Islet of Langerhans (tissue), 1 donor: ENCODE results near the gene ZG16.

ENCODE experiments used
- FAIRE-seq: peaks from one replicate; lab custom pipeline; 2011; peaks lifted over from hg19 to GRCh38; lab: Jason Lieb, UNC

The ZG16 gene

DNA sequence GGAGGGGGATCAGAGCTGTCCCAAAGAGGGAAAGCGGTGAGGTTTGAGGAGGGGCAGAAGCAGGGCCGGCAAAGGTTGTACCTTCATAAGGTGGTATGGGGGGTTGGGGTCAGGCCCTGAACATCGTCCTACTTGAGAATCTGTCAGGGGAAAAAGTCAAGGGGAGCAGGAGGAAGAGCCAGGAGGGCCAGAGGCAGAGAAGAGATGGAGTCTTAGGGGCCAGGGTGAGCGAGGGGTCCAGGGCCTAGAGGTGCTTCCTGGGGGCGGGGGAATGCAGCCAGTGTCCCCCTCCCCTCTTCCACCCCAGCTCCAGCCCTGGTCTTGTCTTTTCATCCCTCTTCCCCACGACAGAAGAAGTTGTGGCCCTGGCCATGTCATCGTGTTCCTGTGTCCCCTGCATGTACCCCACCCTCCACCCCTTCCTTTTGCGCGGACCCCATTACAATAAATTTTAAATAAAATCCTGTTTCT lies 32.7 kb downstream of the ZG16 start:
- FAIRE-seq = no peak

DNA sequence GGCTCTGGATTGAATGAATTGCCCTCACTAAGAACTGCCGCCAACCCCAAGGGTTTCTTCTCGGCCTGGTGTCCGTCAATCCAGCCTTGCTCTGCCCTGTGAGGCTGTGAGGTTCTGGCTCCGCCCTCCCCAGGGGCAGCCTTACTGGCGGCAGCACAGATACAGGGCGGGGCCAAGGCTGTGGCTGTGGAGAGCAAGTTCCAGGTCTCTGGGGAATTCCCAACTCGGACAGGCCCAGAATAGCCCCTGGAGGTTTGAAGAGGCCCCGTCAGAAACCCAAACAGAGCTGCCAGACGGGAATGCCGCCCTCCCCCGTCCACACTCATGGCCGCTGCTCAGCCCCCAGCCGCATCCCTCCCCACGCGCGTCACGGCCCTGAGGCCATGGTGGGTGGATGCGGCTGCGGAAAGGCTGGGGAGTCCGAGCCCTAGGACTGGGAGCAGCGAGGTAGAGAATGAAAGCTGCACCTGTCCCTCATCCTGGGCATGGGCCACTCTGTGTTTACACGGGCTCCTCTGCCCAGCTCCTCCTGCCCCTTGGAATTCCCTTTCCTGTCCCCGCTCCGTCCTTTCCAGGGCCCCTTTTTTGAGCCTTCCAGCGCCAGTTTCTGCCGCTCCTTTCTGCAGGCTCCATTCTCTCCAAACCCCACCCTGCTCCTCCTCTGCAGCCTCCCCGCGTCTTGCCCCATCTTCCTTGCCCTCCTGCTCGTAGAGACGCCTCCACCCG lies 33.3 kb downstream of the ZG16 start:
- FAIRE-seq = peak; percentile 5

DNA sequence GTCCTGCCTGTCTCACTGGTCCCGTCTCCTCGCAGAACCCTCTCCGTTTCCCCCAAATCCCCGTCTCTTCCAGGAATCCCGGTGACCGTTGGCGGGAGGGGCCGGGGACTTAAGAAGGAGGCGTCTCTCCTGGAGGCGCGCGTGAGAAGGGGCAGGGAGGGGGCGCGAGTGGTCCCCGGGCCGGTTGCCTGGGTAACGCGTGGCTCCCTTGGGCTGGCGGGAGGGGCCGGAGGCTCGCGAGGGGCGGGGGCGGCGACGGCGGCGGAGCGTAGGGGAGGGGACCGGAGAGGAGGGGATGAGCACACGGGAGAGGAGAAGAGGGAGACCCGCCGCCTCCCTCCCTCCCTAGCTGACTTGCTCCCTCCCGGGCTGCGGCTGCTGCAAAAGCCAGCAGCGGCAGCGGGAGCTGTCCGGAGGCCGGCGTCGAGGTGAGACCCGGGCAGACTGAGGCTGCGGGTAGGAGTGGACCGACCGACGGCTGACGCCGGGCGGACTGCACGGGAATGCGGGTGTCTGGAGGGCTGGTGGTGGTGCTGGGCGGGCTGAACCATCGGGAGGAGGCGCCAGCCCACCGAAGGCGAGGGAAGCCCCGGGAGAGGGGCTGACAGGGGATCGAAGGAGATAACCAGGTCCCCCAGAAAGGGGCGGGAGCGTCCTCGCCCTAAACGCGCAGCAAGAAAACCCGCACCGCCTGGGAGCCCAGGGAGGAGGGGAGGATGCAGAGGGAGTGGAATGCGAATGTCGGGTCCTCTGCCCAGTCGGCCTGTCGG lies 34.0 kb downstream of the ZG16 start, which contains the start of gene PRRT2:
Gene PRRT2 (plus strand): TSS at position 298 of the 770 bp plus-strand sequence. CDS start 862 bp downstream, outside the sequence.
- no peak for FAIRE-seq

DNA sequence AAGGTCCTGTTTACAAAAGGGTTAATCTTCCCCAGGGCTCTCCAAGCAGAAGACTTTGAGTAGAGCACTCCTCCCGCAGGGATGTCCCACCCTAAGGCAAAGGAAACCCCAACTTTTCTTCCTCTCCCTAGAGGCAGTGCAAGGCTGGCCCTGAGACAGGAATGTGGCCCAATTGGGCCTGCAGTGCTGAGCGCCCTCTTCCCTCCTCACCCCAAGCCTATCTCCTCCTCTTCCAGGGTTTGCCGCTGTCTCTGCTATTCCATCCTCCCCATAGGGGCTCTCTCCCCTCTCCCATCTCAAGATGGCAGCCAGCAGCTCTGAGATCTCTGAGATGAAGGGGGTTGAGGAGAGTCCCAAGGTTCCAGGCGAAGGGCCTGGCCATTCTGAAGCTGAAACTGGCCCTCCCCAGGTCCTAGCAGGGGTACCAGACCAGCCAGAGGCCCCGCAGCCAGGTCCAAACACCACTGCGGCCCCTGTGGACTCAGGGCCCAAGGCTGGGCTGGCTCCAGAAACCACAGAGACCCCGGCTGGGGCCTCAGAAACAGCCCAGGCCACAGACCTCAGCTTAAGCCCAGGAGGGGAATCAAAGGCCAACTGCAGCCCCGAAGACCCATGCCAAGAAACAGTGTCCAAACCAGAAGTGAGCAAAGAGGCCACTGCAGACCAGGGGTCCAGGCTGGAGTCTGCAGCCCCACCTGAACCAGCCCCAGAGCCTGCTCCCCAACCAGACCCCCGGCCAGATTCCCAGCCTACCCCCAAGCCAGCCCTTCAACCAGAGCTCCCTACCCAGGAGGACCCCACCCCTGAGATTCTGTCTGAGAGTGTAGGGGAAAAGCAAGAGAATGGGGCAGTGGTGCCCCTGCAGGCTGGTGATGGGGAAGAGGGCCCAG lies 34.9 kb downstream of the ZG16 start:
- FAIRE-seq = no peak

DNA sequence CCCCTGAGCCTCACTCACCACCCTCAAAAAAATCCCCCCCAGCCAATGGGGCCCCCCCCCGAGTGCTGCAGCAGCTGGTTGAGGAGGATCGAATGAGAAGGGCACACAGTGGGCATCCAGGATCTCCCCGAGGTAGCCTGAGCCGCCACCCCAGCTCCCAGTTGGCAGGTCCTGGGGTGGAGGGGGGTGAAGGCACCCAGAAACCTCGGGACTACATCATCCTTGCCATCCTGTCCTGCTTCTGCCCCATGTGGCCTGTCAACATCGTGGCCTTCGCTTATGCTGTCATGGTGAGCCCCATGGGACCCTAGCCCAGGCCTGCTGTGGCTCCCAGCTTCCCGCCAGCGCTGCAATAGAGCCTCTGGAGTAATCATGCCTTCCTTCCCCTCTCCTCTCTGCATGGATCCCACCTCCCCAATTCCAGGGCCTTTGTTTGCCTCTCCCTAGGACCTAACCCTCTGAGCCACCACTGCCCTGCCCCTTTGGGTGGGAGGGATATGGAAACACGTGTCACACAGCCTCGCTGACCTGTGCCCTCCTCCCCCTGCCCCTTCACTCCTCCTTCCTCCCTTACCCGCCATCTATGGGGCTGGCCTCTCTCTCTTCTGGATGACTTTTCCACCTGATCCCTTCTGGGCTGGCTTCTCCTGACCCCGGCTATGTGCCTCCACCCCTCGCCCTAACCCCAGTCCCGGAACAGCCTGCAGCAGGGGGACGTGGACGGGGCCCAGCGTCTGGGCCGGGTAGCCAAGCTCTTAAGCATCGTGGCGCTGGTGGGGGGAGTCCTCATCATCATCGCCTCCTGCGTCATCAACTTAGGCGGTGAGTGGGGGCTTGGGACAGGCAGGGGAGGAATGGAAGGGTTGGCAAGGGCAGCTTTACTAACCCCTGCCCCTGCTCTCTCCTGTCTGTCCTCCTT lies 35.8 kb downstream of the ZG16 start:
- FAIRE-seq = no peak

DNA sequence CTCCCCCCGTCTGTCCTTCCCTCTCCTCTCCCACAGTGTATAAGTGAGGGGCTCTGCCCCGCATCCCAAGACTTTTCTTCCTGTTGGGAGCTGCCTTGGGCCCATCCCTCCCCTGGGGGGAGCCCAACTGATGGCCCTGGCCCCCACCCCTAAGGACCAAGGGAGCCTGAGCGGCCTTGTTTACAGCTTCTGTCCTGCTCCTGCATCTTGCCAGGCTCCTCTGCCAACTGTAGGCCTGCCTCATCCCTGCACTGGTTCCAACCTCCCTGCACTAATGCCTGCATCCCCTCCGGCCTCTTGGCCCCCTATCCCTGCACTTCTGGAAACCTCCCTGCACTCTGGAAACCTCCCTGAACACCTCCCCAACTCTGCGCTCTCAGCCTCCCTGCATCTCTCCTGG lies 36.5 kb downstream of the ZG16 start:
- no peak for FAIRE-seq

- FAIRE-seq = no peak
These were observed 37.1 kb downstream of the ZG16 start for GRCh38 chr16:29815032-29815721.

DNA sequence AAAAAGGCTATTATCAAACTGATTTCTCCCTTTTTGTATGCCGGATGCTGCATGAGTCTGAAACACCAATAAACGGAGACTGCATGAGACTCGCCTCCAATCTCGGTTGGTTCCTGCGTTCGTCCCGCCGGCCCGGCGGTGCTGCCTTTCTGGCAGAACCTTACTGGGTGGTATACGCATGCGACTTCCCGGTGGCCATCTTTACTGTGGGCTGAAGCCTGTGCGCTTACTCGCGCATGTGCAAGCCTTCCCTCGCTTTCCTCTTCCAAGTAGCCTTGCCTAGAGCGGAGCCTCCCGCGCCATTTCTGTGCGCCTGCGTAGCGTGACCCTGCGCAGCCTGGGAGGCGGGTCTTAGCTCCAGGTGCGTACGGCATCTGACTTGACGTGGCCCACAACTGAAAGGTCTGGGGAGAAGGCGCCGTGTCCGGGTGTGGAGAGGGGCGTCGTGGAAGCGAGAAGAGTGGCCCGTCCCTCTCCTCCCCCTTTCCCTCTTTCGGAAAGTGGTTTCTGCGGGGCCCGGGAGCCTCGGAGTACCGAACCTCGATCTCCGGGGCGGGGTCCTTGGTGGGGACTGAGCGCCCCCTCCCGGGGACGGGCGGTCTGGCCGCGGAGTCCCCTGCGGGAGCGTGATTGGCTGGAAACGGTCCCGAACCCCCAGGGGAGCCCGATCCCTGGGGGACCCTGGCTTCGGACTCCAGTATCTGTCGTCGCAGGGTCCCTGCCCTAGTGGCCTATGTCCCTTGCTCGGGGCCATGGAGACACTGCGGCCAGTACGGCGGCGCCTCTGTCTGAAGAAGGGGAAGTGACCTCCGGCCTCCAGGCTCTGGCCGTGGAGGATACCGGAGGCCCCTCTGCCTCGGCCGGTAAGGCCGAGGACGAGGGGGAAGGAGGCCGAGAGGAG lies 38.0 kb downstream of the ZG16 start, which contains the start of gene PAGR1:
Gene PAGR1 (plus strand): TSS at position 360 of the 901 bp plus-strand sequence. CDS start 374 bp downstream, at position 734.
- peak; percentile 13 for FAIRE-seq

DNA sequence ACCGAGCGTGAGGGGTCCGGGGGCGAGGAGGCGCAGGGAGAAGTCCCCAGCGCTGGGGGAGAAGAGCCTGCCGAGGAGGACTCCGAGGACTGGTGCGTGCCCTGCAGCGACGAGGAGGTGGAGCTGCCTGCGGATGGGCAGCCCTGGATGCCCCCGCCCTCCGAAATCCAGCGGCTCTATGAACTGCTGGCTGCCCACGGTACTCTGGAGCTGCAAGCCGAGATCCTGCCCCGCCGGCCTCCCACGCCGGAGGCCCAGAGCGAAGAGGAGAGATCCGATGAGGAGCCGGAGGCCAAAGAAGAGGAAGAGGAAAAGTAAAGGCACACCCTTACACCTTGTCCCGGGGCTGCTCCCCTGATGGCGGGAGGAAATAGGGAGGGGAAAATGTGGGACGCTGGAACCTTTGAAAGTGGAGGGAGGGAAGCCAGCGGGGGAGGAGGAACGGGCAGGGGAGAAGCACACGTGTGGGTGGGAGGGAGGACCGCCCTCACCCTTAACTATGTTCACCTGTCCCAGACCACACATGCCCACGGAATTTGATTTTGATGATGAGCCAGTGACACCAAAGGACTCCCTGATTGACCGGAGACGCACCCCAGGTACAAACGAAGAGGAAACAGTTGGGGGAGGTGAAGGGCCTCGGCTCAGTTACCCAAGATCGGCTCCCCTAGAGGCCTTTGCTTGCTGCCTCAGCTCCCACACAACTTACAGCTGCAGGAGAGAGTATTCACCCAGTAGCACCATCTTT lies 38.8 kb downstream of the ZG16 start:
- FAIRE-seq = no peak

DNA sequence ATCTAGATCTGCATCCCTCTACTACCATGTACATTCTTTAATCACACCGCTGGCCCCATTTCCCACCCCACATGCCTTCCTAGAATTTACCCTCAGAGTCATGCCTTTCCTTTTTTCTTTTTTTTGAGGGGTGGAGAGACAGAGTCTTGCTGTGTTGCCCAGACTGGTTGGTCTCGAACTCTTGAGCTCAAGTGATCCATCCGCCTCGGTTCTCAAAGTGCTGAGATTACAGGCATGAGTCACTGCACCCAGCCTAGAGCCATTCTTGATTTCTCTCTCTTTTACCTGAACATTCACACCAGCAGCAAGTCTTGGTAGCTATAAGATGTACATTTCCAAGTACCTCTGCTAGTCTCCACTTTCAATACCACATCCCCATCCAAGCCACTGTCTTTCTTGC lies 40.0 kb downstream of the ZG16 start:
- FAIRE-seq = no peak

- no peak for FAIRE-seq
These were observed 41.5 kb downstream of the ZG16 start for GRCh38 chr16:29819506-29819905.

DNA sequence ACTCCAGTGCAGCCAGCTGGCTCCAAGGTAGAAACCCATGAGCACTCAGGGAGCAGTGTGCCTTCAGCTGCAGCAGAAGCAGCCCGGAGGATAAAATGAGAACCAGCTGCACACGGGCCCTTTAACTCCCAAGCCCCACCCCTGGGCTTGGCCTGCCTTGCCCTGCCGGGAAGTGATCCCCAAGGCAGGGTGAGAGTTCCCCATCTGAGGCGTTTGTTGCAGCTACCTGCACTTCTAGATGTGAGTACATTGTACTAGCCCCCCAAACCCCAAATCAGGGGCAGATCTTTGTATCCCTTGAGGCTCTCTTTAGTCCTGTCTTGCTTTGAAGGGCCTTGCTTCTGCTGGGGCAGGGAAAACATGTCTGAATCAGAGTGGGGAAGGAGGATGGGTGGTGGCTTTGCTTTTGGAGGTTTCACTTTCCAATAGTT lies 42.2 kb downstream of the ZG16 start, which contains the start of gene MVP:
Gene MVP (plus strand): TSS at position 192 of the 431 bp plus-strand sequence. CDS start 10,088 bp downstream, outside the sequence.
- no peak for FAIRE-seq

GRCh38 chr16:29820730-29821642 lies 42.9 kb downstream of the ZG16 start:
- no peak for FAIRE-seq

DNA sequence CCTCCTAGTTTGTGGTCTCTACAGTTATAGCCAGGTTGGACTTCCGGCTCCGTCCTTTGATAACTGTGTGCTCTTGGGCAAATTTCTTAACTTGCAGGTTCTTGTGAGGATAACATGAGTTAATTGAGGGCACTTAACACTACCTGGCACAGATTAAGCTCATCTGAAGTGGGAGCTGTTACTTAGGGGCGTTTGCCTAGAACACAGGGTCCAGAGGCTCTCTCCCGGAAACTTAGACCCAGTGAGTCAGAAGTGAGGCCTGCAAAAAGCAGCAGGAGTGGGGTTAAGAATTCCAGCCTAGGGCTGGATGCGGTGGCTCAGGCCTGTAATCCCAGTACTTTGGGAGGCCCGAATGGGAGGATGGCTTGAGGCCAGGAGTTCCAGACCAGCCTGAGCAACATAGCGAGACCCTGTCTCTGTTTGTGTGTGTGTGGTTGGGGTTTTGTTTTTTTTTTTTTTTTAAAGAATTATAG lies 43.6 kb downstream of the ZG16 start:
- no peak for FAIRE-seq

GRCh38 chr16:29824589-29825144 lies 46.6 kb downstream of the ZG16 start:
- FAIRE-seq = no peak

GRCh38 chr16:29825145-29826044 lies 47.3 kb downstream of the ZG16 start:
- FAIRE-seq = no peak
